K562 (cell line): ENCODE results near the gene BCAS3. TPM values are rescaled to one million over a fixed set of nuclear protein-coding genes. Genes with fewer than 3 reads are reported as not detected.

ENCODE experiments used
- ATAC-seq: fragments of 200-7000 bp; cut with Tn5 transposase; 3 replicates; pipeline ENCODE4 v1.9.1; 2020; ENCODE audit warnings: moderate library complexity
- BruUV-seq: library from RNA; stranded (reverse); fragments of 400-500 nt; replicated peaks from 2 replicates; lab custom pipeline; 2021; lab: Mats Ljungman, UMichigan
- CTCF ChIA-PET: fragments of 300-600 bp; formaldehyde crosslinking; extraction: SDS; loops from one replicate; lab custom pipeline; 2021; ENCODE audit warnings: low intra/inter-chr PET ratio; lab: Yijun Ruan, JAX
- POLR2A ChIA-PET: fragments of 300-600, 350-650 bp; sonication (Branson Sonifier 250); formaldehyde crosslinking; extraction: SDS; loops from one replicate; lab custom pipeline; 2021; ENCODE audit warnings: antibody characterized with exemption, inconsistent platforms; lab: Yijun Ruan, JAX
- DNase-seq, 4 experiments: peaks; one replicate each; pipeline versions ENCODE4 v3.0.0 to v3.0.0-alpha.2; 2011 to 2018; ENCODE audit warnings: low spot score in 3 of 4, mixed read lengths in 3 of 4; ENCODE audit errors: extremely low read depth in 1 of 4
- FAIRE-seq: peaks from 2 replicates; lab custom pipeline; 2011; peaks lifted over from hg19 to GRCh38; lab: Jason Lieb, UNC
- H2AFZ ChIP-seq: 2 replicates; pipeline ENCODE4 v1.6.0; 2011; ENCODE audit warnings: low read depth, low read length, control low read depth, inconsistent platforms
- H3K27ac ChIP-seq: fragments of 200-600 bp; 3 replicates; pipeline ENCODE4 v1.8.0; 2011; ENCODE audit warnings: low read depth, mild to moderate bottlenecking, control low read depth, inconsistent platforms, low read length, moderate library complexity, mixed read lengths; ENCODE audit errors: extremely low read depth
- H3K27me3 ChIP-seq, 2 experiments: fragments of 300-600 bp in 1 of 2; 2 replicates in 1 of 2; 3 replicates in 1 of 2; pipeline versions ENCODE4 v1.6.0 to v1.8.0; 2011; ENCODE audit warnings: inconsistent platforms in 2 of 2, low read length in 2 of 2, mild to moderate bottlenecking in 1 of 2, mixed read lengths in 1 of 2, moderate library complexity in 1 of 2; ENCODE audit not compliant: control insufficient read depth in 2 of 2, insufficient read depth in 2 of 2
- H3K36me3 ChIP-seq: fragments of 300-600 bp; 3 replicates; pipeline ENCODE4 v1.8.0; 2011; ENCODE audit warnings: mild to moderate bottlenecking, low read length, inconsistent platforms; ENCODE audit not compliant: control insufficient read depth, insufficient read depth
- H3K4me1 ChIP-seq, 2 experiments: fragments of 200-600 bp in 1 of 2; replicated peaks in 1 of 2; 2 replicates in 1 of 2; 3 replicates in 1 of 2; pipeline versions ENCODE4 v1.5.1 to v1.8.0; 2011; ENCODE audit warnings: inconsistent platforms in 2 of 2, low read length in 2 of 2, mild to moderate bottlenecking in 1 of 2, mixed read lengths in 1 of 2, moderate library complexity in 1 of 2; ENCODE audit not compliant: control insufficient read depth in 2 of 2, insufficient read depth in 2 of 2
- H3K4me2 ChIP-seq: 2 replicates; pipeline ENCODE4 v1.6.1; 2011; ENCODE audit warnings: low read length, control low read depth, inconsistent platforms, mixed read lengths; ENCODE audit not compliant: insufficient read depth
- H3K4me3 ChIP-seq: fragments of 200-600 bp; sonication (generic), shearing (Covaris generic); 2 replicates; pipeline ENCODE4 v1.5.1; 2016; ENCODE audit warnings: control low read depth, inconsistent platforms
- H3K79me2 ChIP-seq: fragments of 200-600 bp; 3 replicates; pipeline ENCODE4 v1.8.0; 2011; ENCODE audit warnings: low read length, inconsistent platforms; ENCODE audit not compliant: control insufficient read depth, insufficient read depth
- H3K9ac ChIP-seq, 2 experiments: 2 replicates each; pipeline versions ENCODE4 v1.6.0 to v1.6.1; 2011; ENCODE audit warnings: low read depth in 2 of 2, low read length in 2 of 2, control low read depth in 1 of 2, inconsistent platforms in 1 of 2, mild to moderate bottlenecking in 1 of 2, mixed read lengths in 1 of 2; ENCODE audit not compliant: insufficient read depth in 1 of 2
- H3K9me1 ChIP-seq: one replicate; pipeline ENCODE4 v1.6.0; 2011; ENCODE audit warnings: inconsistent platforms, mild to moderate bottlenecking, low read length, moderate library complexity; ENCODE audit not compliant: control insufficient read depth, insufficient read depth
- H3K9me3 ChIP-seq: replicated peaks from 2 replicates; pipeline ENCODE4 v1.5.1; 2011; ENCODE audit warnings: low read depth, low read length, inconsistent platforms; ENCODE audit not compliant: control insufficient read depth, insufficient read depth
- H4K20me1 ChIP-seq: replicated peaks from 2 replicates; pipeline ENCODE4 v1.6.1; 2011; ENCODE audit warnings: low read length, inconsistent platforms, mixed read lengths; ENCODE audit not compliant: control insufficient read depth, insufficient read depth
- CSDE1 ChIP-seq, 2 experiments: fragments of 450-650 bp; IDR thresholded peaks; 2 replicates each; pipeline ENCODE4 v1.6.1; 2016; ENCODE audit warnings: mild to moderate bottlenecking in 1 of 2
- FOXA1 ChIP-seq: fragments of 450-650 bp; IDR thresholded peaks from 2 replicates; pipeline ENCODE4 v1.6.1; 2016; ENCODE audit warnings: mild to moderate bottlenecking, borderline replicate concordance
- KDM2B ChIP-seq: fragments of 250-450 bp; sonication (Bioruptor Pico); IDR thresholded peaks from 2 replicates; pipeline ENCODE4 v1.8.0; 2021; ENCODE audit warnings: mild to moderate bottlenecking, moderate library complexity
- SREBF2 ChIP-seq: sonication (generic); formaldehyde crosslinking; IDR thresholded peaks from 2 replicates; pipeline ENCODE4 v1.4.0; 2020; ENCODE audit warnings: mild to moderate bottlenecking, missing genetic modification reagents
- TOE1 ChIP-seq, 2 experiments: fragments of 450-650 bp in 1 of 2; sonication (generic) in 1 of 2; formaldehyde crosslinking in 1 of 2; IDR thresholded peaks; 2 replicates each; pipeline versions ENCODE4 v1.7.1 to v1.8.0; 2016 to 2022; ENCODE audit warnings: borderline replicate concordance in 2 of 2, mild to moderate bottlenecking in 2 of 2, antibody characterized with exemption in 1 of 2, inconsistent platforms in 1 of 2, low read depth in 1 of 2, missing genetic modification reagents in 1 of 2, moderate library complexity in 1 of 2
- ZNF780A ChIP-seq: fragments of 250-450 bp; sonication (Bioruptor Pico); IDR thresholded peaks from 2 replicates; pipeline ENCODE4 v1.5.0; 2021; ENCODE audit warnings: mild to moderate bottlenecking
- WGBS: fragments of 100-300 bp; shearing (Covaris generic); methylation state at CpG from one replicate; pipeline ENCODE4 v1.1.6; 2016; ENCODE audit warnings: low coverage, mixed read lengths; ENCODE audit not compliant: insufficient coverage; ENCODE audit errors: missing lambda C conversion rate; 5-methylcytosine and 5-hydroxymethylcytosine counted together
- in situ Hi-C: fragments of 300-500 bp; cut with MboI; formaldehyde crosslinking; loops from 4 replicates; pipeline ENCODE4 v1.15.0; 2018; ENCODE audit warnings: inconsistent platforms, mixed read lengths
- intact Hi-C: fragments of 100-400 bp; cut with micrococcal nuclease; formaldehyde crosslinking; loops from 2 replicates; pipeline ENCODE4 v1.14.2; 2022
- polyA plus RNA-seq, 8 experiments: library from polyadenylated mRNA; depleted of rRNA in 4 of 8; stranded (reverse) in 5 of 8; unstranded in 3 of 8; fragments of >200 nt; fragmentation: Nextera tagmentation in 2 of 8; fragmentation: Illumina TruSeq in 1 of 8; extraction: Ambion mirVana in 2 of 8; extraction: Trizol in 1 of 8; gene quantifications; 2 replicates each; pipeline versions ENCODE4 v1.2.1 to v1.2.3, GENCODE V29; 2011 to 2014; ENCODE audit warnings: inconsistent platforms in 1 of 8, missing spikeins in 1 of 8
- total RNA-seq, 7 experiments: library from RNA; depleted of rRNA in 6 of 7; stranded (reverse); fragments of >200 nt in 6 of 7; fragmentation: Illumina TruSeq in 2 of 7; extraction: Trizol in 2 of 7; gene quantifications; 2 replicates each; pipeline versions ENCODE4 v1.2.1 to v1.2.3, GENCODE V29; 2011 to 2021; ENCODE audit warnings: low replicate concordance in 1 of 7
- TF ChIP-seq, protein P1 (sequence below): fragments of 450-650 bp; formaldehyde crosslinking; IDR thresholded peaks from 2 replicates; pipeline ENCODE4 v1.4.0; 2020; ENCODE audit warnings: mild to moderate bottlenecking, mixed read lengths
- TF ChIP-seq, protein P2 (sequence below), 3 experiments: fragments of 200-800 bp in 1 of 3; fragments of 250-450 bp in 1 of 3; fragments of 450-650 bp in 1 of 3; sonication (Bioruptor Pico) in 1 of 3; sonication (Bioruptor generic) in 1 of 3; formaldehyde crosslinking in 1 of 3; IDR thresholded peaks; 2 replicates each; pipeline versions ENCODE4 v1.6.1 to v1.8.0; 2016 to 2022; ENCODE audit warnings: mild to moderate bottlenecking in 2 of 3, missing genetic modification characterization in 2 of 3, missing compliant biosample characterization in 1 of 3, moderate library complexity in 1 of 3
- TF ChIP-seq, protein P3 (sequence below): fragments of 250-450 bp; sonication (Bioruptor Pico); IDR thresholded peaks from 2 replicates; pipeline ENCODE4 v1.5.0; 2021; ENCODE audit warnings: mild to moderate bottlenecking, moderate library complexity

BCAS3 gene
- total and polyA plus RNA-seq, 9 of the 15 experiments (the other 6 are each of a cell fraction or from before 2014, with no cell fraction given) = 1.9 to 5.5 (median 3.5) TPM

GRCh38 chr17:61384692-61385576 is 707.3 kb downstream of the BCAS3 start:
- Histone ChIP-seq H3K9me1 (peaks cover under 1% of the 10 kb centered on the region), H4K20me1 (peaks cover 11% of the 10 kb centered on the region; the same call in 1 of the 2 replicates), H2AFZ (no peak overlapping the region), H3K79me2 (no peaks in the 10 kb centered on the region), H3K9ac (no peak overlapping the region), H3K27ac (no peak overlapping the region), H3K4me3 (no peak overlapping the region), H3K4me2 (no peak overlapping the region), H3K4me1 (peaks cover 0 to 5% of the 10 kb centered on the region in 2 experiments; a peak in 1 of 5 replicates), H3K9me3 (no peaks in the 10 kb centered on the region), H3K27me3 (peaks cover 8 to 65% of the 10 kb centered on the region in 2 experiments; a peak in 4 of 5 replicates), H3K36me3 (no peaks in the 10 kb centered on the region)
- 0% methylated on average over 12 of the region's 13 CpGs for WGBS
- no peak for FAIRE-seq
- intact Hi-C loops (no loop called here), in situ Hi-C loops (no loop called here)
- no peak for DNase-seq
- no peak for ATAC-seq
- no TSS peak for BruUV-seq
- ChIA-PET CTCF (interaction anchor here (0.6 kb wide), 1 partner anchor 700 kb away, joined by 4 read pairs; no protein-coding TSS in a partner anchor), POLR2A (interaction anchor here (0.9 kb wide), 1 partner anchor 10 kb away, joined by 3 read pairs; no protein-coding TSS in a partner anchor)
- TF ChIP-seq TOE1 (IDR thresholded peaks at IDR 0.05; ENCODE audit: borderline replicate concordance) = peak; percentile 76
- no peak for TF ChIP-seq TOE1 (CRISPR knock-in tag; IDR thresholded peaks at IDR 0.05; ENCODE audit: borderline replicate concordance, low read depth)
- TF ChIP-seq FOXA1 = no peak
- TF ChIP-seq KDM2B = no peak
- TF ChIP-seq, protein P1, sequence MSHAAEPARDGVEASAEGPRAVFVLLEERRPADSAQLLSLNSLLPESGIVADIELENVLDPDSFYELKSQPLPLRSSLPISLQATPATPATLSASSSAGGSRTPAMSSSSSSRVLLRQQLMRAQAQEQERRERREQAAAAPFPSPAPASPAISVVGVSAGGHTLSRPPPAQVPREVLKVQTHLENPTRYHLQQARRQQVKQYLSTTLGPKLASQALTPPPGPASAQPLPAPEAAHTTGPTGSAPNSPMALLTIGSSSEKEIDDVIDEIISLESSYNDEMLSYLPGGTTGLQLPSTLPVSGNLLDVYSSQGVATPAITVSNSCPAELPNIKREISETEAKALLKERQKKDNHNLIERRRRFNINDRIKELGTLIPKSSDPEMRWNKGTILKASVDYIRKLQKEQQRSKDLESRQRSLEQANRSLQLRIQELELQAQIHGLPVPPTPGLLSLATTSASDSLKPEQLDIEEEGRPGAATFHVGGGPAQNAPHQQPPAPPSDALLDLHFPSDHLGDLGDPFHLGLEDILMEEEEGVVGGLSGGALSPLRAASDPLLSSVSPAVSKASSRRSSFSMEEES (CRISPR knock-in tag) = peak; percentile 90
- TF ChIP-seq, protein P2, sequence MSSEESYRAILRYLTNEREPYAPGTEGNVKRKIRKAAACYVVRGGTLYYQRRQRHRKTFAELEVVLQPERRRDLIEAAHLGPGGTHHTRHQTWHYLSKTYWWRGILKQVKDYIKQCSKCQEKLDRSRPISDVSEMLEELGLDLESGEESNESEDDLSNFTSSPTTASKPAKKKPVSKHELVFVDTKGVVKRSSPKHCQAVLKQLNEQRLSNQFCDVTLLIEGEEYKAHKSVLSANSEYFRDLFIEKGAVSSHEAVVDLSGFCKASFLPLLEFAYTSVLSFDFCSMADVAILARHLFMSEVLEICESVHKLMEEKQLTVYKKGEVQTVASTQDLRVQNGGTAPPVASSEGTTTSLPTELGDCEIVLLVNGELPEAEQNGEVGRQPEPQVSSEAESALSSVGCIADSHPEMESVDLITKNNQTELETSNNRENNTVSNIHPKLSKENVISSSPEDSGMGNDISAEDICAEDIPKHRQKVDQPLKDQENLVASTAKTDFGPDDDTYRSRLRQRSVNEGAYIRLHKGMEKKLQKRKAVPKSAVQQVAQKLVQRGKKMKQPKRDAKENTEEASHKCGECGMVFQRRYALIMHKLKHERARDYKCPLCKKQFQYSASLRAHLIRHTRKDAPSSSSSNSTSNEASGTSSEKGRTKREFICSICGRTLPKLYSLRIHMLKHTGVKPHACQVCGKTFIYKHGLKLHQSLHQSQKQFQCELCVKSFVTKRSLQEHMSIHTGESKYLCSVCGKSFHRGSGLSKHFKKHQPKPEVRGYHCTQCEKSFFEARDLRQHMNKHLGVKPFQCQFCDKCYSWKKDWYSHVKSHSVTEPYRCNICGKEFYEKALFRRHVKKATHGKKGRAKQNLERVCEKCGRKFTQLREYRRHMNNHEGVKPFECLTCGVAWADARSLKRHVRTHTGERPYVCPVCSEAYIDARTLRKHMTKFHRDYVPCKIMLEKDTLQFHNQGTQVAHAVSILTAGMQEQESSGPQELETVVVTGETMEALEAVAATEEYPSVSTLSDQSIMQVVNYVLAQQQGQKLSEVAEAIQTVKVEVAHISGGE (CRISPR knock-in tag; IDR thresholded peaks at IDR 0.05) = peak in 1 of 3 experiments; percentile 75; a peak in 2 of 6 replicates
- TF ChIP-seq, protein P3, sequence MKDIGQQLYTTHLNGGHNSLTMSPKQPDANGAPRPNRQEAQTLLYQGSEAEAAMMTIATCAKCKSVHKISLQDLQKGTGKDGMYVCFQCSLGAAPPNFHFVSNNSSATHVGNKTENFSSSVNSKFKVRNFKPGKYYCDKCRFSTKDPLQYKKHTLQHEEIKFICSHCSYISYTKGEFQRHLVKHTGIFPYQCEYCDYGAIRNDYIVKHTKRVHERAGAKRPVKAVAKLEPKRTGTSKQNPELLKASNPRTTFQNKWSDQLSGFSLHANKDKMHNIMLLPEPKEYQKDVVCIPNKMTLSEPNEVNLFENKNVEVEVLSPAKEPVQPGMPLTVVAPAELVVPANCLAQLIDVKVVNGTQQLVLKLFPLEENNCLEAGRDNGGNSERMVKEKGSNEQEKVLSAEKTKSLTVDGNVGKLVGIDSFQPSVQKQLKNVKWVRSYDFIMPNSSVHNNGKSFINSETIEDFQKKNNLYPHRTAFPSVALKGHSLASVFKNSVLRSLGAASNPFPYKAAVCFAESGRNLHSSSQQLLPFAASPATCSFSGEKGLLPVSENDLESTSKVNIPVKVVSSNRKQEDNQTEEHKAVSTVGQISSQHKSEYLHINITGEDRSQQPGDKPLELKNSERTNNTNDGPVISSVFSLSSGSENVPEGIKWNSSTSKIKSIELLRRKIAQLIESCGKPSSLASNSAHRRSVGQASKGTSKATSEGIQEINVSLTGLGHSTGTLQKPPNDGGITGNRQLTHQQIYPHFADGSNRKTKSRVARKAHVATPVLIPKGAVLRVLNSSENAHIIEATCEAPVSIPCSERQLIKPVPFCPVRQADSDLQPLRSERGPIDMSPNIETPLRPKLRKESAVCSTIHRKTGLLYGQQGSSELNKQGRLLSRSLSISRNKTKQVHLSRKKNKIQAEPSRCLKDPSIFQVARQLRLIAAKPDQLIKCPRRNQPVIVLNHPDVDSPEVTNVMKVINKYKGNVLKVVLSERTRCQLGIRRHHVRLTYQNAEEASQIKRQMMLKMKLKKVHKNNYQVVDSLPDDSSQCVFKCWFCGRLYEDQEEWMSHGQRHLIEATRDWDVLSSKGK (CRISPR knock-in tag) = no peak
- TF ChIP-seq ZNF780A = no peak
- TF ChIP-seq CSDE1 (IDR thresholded peaks at IDR 0.05) = no peak
- no peak for TF ChIP-seq SREBF2 (CRISPR knock-in tag)
